Immature natural killer cell (primary cell): ENCODE results near the gene NPAS3. TPM values are rescaled to one million over a fixed set of nuclear protein-coding genes. Genes with fewer than 3 reads are reported as not detected.

Source experiments
- DNase-seq, 3 donors: peaks; one replicate each; pipeline ENCODE4 v3.0.0; 2022; ENCODE audit warnings: mixed read lengths in 1 of 3
- H3K27ac Mint-ChIP-seq, 6 donors: one replicate each; pipeline ENCODE4 v1.8.0; 2020; ENCODE audit warnings: mixed read lengths in 6 of 6, mild to moderate bottlenecking in 5 of 6, inconsistent platforms in 4 of 6, moderate library complexity in 3 of 6
- H3K27me3 Mint-ChIP-seq, 3 donors: one replicate each; pipeline ENCODE4 v1.8.0; 2020 to 2021; ENCODE audit warnings: low read depth in 3 of 3, mild to moderate bottlenecking in 3 of 3, mixed read lengths in 3 of 3, moderate library complexity in 3 of 3, inconsistent platforms in 1 of 3
- H3K36me3 Mint-ChIP-seq, 3 donors: one replicate each; pipeline ENCODE4 v1.8.0; 2020; ENCODE audit warnings: mixed read lengths in 3 of 3, inconsistent platforms in 2 of 3, mild to moderate bottlenecking in 2 of 3
- H3K4me1 Mint-ChIP-seq, 2 donors: one replicate each; pipeline ENCODE4 v1.8.0; 2020; ENCODE audit warnings: inconsistent platforms in 2 of 2, mild to moderate bottlenecking in 2 of 2, mixed read lengths in 2 of 2, moderate library complexity in 1 of 2
- H3K4me3 Mint-ChIP-seq, 5 donors: one replicate each; pipeline ENCODE4 v1.8.0; 2020; ENCODE audit warnings: mild to moderate bottlenecking in 5 of 5, mixed read lengths in 5 of 5, inconsistent platforms in 3 of 5, moderate library complexity in 3 of 5
- H3K9me3 Mint-ChIP-seq, 6 donors: one replicate each; pipeline ENCODE4 v1.8.0; 2020; ENCODE audit warnings: mild to moderate bottlenecking in 6 of 6, mixed read lengths in 6 of 6, inconsistent platforms in 4 of 6, moderate library complexity in 3 of 6
- polyA plus RNA-seq, 3 donors: library from polyadenylated mRNA; unstranded; fragments of 300-500 nt; fragmentation: Illumina TruSeq; gene quantifications; one replicate each; pipeline ENCODE4 v1.2.3, GENCODE V29; 2021

The NPAS3 gene
- polyA plus RNA-seq, 3 donors from 2014 or later, result not detected

GRCh38 chr14:33686856-33687255 is 748.2 kb downstream of the NPAS3 start:
- Mint-ChIP-seq H3K4me1 (no peaks in the 10 kb centered on the region), H3K4me3 (no peak overlapping the region), H3K27ac (no peak overlapping the region), H3K36me3 (no peaks in the 10 kb centered on the region), H3K27me3 (peaks cover 0 to 2% (median under 1%) of the 10 kb centered on the region in 3 donors), H3K9me3 (peaks cover 0 to 19% (median 6%) of the 10 kb centered on the region in 6 donors)
- no peak for DNase-seq

DNA sequence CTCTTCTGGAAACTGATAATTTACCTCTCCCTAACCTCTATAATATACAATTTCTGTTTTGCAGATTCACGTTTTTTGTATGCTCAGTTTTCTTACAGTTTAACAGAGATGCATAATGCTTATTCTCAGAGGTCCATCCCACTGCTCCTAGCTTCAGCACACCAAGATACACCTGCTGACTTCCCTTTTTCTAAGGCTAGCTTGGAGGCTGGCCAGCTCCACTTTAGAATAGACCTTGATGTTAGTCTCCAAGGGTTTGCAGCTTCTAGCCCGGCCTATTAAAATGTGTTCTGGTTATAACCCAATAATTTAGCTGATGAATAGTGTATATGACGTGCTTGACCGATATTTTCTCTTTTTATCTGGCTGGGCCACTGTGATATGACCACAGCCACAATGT is 751.0 kb downstream of the NPAS3 start:
- DNase-seq, result no peak
- H3K27ac Mint-ChIP-seq, result no peak overlapping the region
- H3K4me1 Mint-ChIP-seq, result no peaks in the 10 kb centered on the region
- H3K9me3 Mint-ChIP-seq, result peaks cover 0 to 19% (median 3%) of the 10 kb centered on the region in 6 donors
- H3K4me3 Mint-ChIP-seq, result no peak overlapping the region
- peaks cover 0 to 2% (median 1%) of the 10 kb centered on the region in 3 donors for H3K27me3 Mint-ChIP-seq
- H3K36me3 Mint-ChIP-seq, result no peaks in the 10 kb centered on the region

DNA sequence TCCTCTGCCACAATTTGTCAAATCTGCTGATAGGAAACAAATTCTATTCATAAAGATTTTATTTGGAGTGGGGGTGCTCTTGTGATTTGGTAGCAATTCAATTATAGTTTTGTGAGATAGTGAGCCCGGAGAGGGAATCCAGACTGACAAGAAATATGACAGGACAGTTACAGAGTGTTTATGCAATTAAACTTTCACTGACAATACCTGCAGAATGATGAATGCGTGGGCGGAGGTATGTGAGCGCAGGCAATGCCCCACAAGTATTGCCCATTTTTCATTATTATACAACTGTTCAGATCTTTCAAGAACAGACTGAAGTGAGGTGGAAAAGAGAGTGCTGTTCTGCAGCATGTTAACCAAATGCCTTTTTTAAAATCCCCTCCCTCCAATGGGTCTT is 753.2 kb downstream of the NPAS3 start:
- DNase-seq, result no peak
- H3K36me3 Mint-ChIP-seq, result no peaks in the 10 kb centered on the region
- H3K4me1 Mint-ChIP-seq, result no peaks in the 10 kb centered on the region
- H3K27me3 Mint-ChIP-seq, result peaks cover 0 to 1% (median 0%) of the 10 kb centered on the region in 3 donors
- no peak overlapping the region for H3K4me3 Mint-ChIP-seq
- H3K9me3 Mint-ChIP-seq, result peaks cover 0 to 14% (median 0%) of the 10 kb centered on the region in 6 donors
- H3K27ac Mint-ChIP-seq, result no peak overlapping the region

DNA sequence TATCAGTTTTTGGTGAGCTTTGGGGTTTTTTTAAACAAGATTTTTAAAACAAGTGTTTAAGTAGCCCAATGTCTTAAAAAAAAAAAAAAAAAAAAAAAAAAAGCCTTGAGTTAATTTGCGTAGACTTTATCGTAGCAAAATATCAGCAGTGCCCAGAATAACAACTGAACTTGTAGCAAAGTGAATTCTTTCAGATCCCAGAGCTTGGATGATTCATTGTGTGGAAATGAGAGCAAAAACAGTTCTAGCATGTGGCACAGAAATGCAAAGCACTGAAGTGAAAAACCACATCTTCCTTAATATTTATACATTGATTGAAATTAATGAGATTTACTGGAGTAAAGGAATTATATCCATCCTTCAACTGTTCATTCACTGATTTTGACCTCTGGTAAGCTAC is 754.1 kb downstream of the NPAS3 start:
- Mint-ChIP-seq H3K27ac (no peak overlapping the region), H3K4me3 (no peak overlapping the region), H3K36me3 (no peaks in the 10 kb centered on the region), H3K27me3 (peaks cover 0 to 1% (median 0%) of the 10 kb centered on the region in 3 donors), H3K9me3 (peaks cover 0 to 14% (median 0%) of the 10 kb centered on the region in 6 donors), H3K4me1 (no peaks in the 10 kb centered on the region)
- DNase-seq, result no peak

DNA sequence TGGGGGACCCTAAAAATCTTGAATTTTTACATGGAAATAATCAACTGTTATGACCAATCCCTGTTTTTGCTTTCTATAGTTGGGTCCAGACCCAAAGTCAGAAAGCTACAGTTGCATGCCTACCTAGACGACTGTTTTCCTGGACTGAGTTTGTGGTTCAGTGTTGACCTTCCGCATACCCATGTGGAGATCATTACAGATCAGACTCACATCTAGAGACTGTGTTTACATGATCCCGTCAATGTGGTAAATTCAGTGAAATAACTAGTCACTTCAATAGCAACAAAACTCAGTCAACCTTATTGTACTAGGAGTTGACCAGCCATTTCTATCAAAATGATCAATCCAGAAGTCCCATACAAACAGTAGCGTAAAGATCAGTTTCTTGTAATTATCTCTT is 754.6 kb downstream of the NPAS3 start:
- no peak for DNase-seq
- Mint-ChIP-seq H3K4me3 (no peak overlapping the region), H3K27ac (no peak overlapping the region), H3K9me3 (peaks cover 0 to 13% (median 0%) of the 10 kb centered on the region in 6 donors), H3K36me3 (no peaks in the 10 kb centered on the region), H3K4me1 (no peaks in the 10 kb centered on the region), H3K27me3 (peaks cover 0 to 1% (median 0%) of the 10 kb centered on the region in 3 donors)

DNA sequence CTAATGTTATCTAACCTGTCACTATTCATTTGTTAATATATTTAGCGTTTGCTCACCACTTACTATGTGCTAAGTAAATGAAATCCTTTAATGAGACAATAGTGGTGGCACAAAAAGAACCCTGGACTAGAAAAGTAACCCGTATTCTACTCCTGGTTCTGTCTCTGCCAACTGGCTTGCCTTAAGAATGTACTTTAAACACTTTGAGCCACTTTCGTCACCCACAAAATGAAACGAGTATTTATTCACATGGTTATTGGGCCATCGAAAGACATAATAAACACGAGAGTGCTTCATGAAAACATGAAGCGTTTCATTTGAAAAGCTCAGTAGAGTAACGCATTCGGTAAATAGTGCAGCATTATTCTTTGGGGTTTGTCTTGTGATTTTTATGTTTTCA is 757.5 kb downstream of the NPAS3 start:
- Mint-ChIP-seq H3K9me3 (peaks cover 0 to 2% (median 0%) of the 10 kb centered on the region in 6 donors), H3K27me3 (peaks cover 0 to 2% (median 1%) of the 10 kb centered on the region in 3 donors), H3K4me3 (no peak overlapping the region), H3K36me3 (no peaks in the 10 kb centered on the region), H3K4me1 (no peaks in the 10 kb centered on the region), H3K27ac (no peak overlapping the region)
- no peak for DNase-seq

- H3K27me3 Mint-ChIP-seq, result peaks cover 0 to 2% (median 0%) of the 10 kb centered on the region in 3 donors
- H3K9me3 Mint-ChIP-seq, result peaks cover 0 to 4% (median 2%) of the 10 kb centered on the region in 6 donors
- no peak overlapping the region for H3K4me3 Mint-ChIP-seq
- no peaks in the 10 kb centered on the region for H3K4me1 Mint-ChIP-seq
- H3K36me3 Mint-ChIP-seq, result no peaks in the 10 kb centered on the region
- no peak overlapping the region for H3K27ac Mint-ChIP-seq
- DNase-seq, result no peak
Observed at GRCh38 chr14:33699300-33699983, 760.8 kb downstream of the NPAS3 start.

- Mint-ChIP-seq H3K4me3 (no peak overlapping the region), H3K27ac (no peak overlapping the region), H3K27me3 (peaks cover 0 to 2% (median 0%) of the 10 kb centered on the region in 3 donors), H3K36me3 (no peaks in the 10 kb centered on the region), H3K9me3 (peaks cover 0 to 5% (median 2%) of the 10 kb centered on the region in 6 donors), H3K4me1 (no peaks in the 10 kb centered on the region)
- DNase-seq, result no peak
Observed at GRCh38 chr14:33700052-33700451, 761.4 kb downstream of the NPAS3 start.

- Mint-ChIP-seq H3K36me3 (no peaks in the 10 kb centered on the region), H3K27ac (no peak overlapping the region), H3K9me3 (peaks cover 0 to 5% (median 1%) of the 10 kb centered on the region in 6 donors), H3K4me3 (no peak overlapping the region), H3K27me3 (peaks cover 0 to 3% (median 0%) of the 10 kb centered on the region in 3 donors), H3K4me1 (no peaks in the 10 kb centered on the region)
- DNase-seq, result no peak
Observed at GRCh38 chr14:33702293-33702692, 763.6 kb downstream of the NPAS3 start.

GRCh38 chr14:33704481-33704880 is 765.8 kb downstream of the NPAS3 start:
- Mint-ChIP-seq H3K4me1 (no peaks in the 10 kb centered on the region), H3K9me3 (peaks cover 0 to 7% (median 3%) of the 10 kb centered on the region in 6 donors)
- no peak for DNase-seq

GRCh38 chr14:33705490-33705889 is 766.8 kb downstream of the NPAS3 start:
- H3K27me3 Mint-ChIP-seq, result peaks cover 0 to 1% (median 0%) of the 10 kb centered on the region in 3 donors
- H3K27ac Mint-ChIP-seq, result no peak overlapping the region
- H3K9me3 Mint-ChIP-seq, result peaks cover 0 to 7% (median 3%) of the 10 kb centered on the region in 6 donors
- H3K4me3 Mint-ChIP-seq, result no peak overlapping the region
- no peaks in the 10 kb centered on the region for H3K36me3 Mint-ChIP-seq
- H3K4me1 Mint-ChIP-seq, result no peaks in the 10 kb centered on the region
- no peak for DNase-seq

More at GRCh38 chr14:33704481-33704880, 765.8 kb downstream of the NPAS3 start:
- no peaks in the 10 kb centered on the region for H3K36me3 Mint-ChIP-seq
- no peak overlapping the region for H3K27ac Mint-ChIP-seq
- H3K4me3 Mint-ChIP-seq, result no peak overlapping the region
- H3K27me3 Mint-ChIP-seq, result peaks cover 0 to 1% (median 0%) of the 10 kb centered on the region in 3 donors

DNA sequence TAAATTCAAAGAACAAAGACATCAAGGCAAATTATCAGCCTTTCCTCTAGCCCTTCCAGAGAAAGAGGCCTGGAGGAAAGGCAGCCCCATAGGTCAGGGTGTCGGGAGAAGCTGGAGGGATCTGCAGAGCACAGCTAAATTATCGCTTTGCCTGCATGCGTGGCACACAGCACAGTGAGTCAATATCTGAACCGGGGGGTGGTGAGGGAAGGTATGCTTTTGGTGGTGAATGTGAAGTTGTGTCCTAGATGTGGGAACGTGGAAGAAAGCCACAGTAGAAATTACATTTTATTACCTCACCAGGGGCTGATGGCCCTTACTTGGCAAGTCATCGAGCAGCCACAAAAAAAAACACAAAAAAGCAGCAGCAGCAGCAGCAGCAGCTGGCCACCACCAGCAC is 769.0 kb downstream of the NPAS3 start:
- DNase-seq, result no peak
- H3K27me3 Mint-ChIP-seq, result peaks cover 0 to 1% (median 0%) of the 10 kb centered on the region in 3 donors
- H3K36me3 Mint-ChIP-seq, result no peaks in the 10 kb centered on the region

DNA sequence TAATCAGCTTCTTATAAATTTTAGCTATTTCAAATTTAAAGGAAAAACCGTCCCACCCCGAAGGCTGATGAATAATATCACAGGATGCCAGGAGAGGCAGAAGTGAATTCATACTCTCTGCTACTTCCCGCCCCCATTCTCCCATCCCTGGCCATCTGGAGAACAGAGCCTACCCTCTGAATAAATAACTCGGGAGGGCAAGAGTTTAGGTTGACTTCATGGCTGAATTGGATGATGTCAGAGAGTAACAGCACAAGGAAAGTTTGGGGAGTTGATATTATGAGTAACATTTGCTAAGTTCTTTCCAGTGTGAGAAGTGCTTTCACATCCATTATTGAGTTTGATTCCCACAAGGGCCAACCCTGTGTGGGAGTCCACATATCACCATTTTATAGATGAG is 770.6 kb downstream of the NPAS3 start:
- Mint-ChIP-seq H3K4me3 (no peak overlapping the region), H3K27ac (no peak overlapping the region), H3K36me3 (no peaks in the 10 kb centered on the region), H3K27me3 (peaks cover 0 to 1% (median 0%) of the 10 kb centered on the region in 3 donors), H3K4me1 (no peaks in the 10 kb centered on the region), H3K9me3 (peaks cover 0 to 7% (median 3%) of the 10 kb centered on the region in 6 donors)
- no peak for DNase-seq

More for the DNA sequence above, 769.0 kb downstream of the NPAS3 start:
- H3K9me3 Mint-ChIP-seq, result peaks cover 0 to 7% (median 1%) of the 10 kb centered on the region in 6 donors
- no peaks in the 10 kb centered on the region for H3K4me1 Mint-ChIP-seq
- no peak overlapping the region for H3K27ac Mint-ChIP-seq
- H3K4me3 Mint-ChIP-seq, result no peak overlapping the region

- Mint-ChIP-seq H3K27ac (no peak overlapping the region), H3K27me3 (peaks cover 0 to 1% (median 0%) of the 10 kb centered on the region in 3 donors), H3K4me3 (no peak overlapping the region), H3K36me3 (no peaks in the 10 kb centered on the region), H3K4me1 (no peaks in the 10 kb centered on the region), H3K9me3 (peaks cover 0 to 7% (median 1%) of the 10 kb centered on the region in 6 donors)
- DNase-seq, result no peak
Observed at GRCh38 chr14:33709711-33710110, 771.0 kb downstream of the NPAS3 start.
